ENCODE results near the gene PDE5A. TPM values are rescaled to one million over a fixed set of nuclear protein-coding genes. Genes with fewer than 3 reads are reported as not detected.

The PDE5A gene
- polyA plus RNA-seq, 1 of the 3 experiments (the other 2 are of a cell fraction): 6.4 TPM

- no peaks in the 10 kb centered on the region for H3K9me2 ChIP-seq
- no peaks in the 10 kb centered on the region for H4K20me1 ChIP-seq (ENCODE audit: insufficient read depth)
- no peaks in the 10 kb centered on the region for H3K4me1 ChIP-seq (ENCODE audit: control insufficient read depth in 1 of 2, insufficient read depth in 2 of 2, low read depth in 1 of 2, low read length in 1 of 2)
- H3K79me2 ChIP-seq (ENCODE audit: insufficient read depth): no peaks in the 10 kb centered on the region
- WGBS (ENCODE audit: low lambda C conversion rate): 69% methylated on average over 3 of the region's 3 CpGs
- ChIA-PET CTCF (interaction anchor here (1.0 to 2.2 kb wide), 4 partner anchors 12 to 501 kb away, joined by 3 to 7 read pairs (median 4); no protein-coding TSS in a partner anchor), POLR2A (no interaction called here)
- H3K9ac ChIP-seq: no peak overlapping the region
- no peak for DNase-seq
- no peak overlapping the region for H3K4me2 ChIP-seq
- H3F3A ChIP-seq (replicated peaks; ENCODE audit: insufficient read depth): peaks cover 3% of the 10 kb centered on the region
- TF ChIP-seq USF1 (IDR thresholded peaks at IDR 0.05; ENCODE audit: borderline replicate concordance, low read depth) (no peak), NRF1 (IDR thresholded peaks at IDR 0.05; ENCODE audit: low read depth, low read length) (no peak), MEF2A (IDR thresholded peaks at IDR 0.05; ENCODE audit: borderline replicate concordance, low read depth) (no peak), TEAD4 (IDR thresholded peaks at IDR 0.05; ENCODE audit: borderline replicate concordance, insufficient read depth) (no peak), CHD2 (IDR thresholded peaks at IDR 0.05; ENCODE audit: low read length, partially characterized antibody) (no peak), RFX5 (IDR thresholded peaks at IDR 0.05; ENCODE audit: low read length) (no peak), FOSL2 (IDR thresholded peaks at IDR 0.05; ENCODE audit: borderline replicate concordance, low read depth) (no peak), PBX3 (IDR thresholded peaks at IDR 0.05) (no peak), SMC3 (IDR thresholded peaks at IDR 0.05; ENCODE audit: low read depth, low read length) (no peak), POLR2AphosphoS5 (IDR thresholded peaks at IDR 0.05; ENCODE audit: low read depth, low read length) (no peak), TAF1 (IDR thresholded peaks at IDR 0.05; ENCODE audit: borderline replicate concordance, low read depth, low read length) (no peak), ELF1 (IDR thresholded peaks at IDR 0.05) (no peak), SIN3A (IDR thresholded peaks at IDR 0.05; ENCODE audit: borderline replicate concordance, low read depth, low read length) (no peak), GATA2 (CRISPR knock-in tag; IDR thresholded peaks at IDR 0.05) (no peak)
- no peak overlapping the region for H3K27ac ChIP-seq (ENCODE audit: low read depth in 2 of 2, low read length in 1 of 2)
- H3K9me3 ChIP-seq: peaks cover 7% of the 10 kb centered on the region; the same call in 1 of the 2 replicates
- H3K4me3 ChIP-seq (ENCODE audit: low read depth in 2 of 2, low read length in 1 of 2): no peak overlapping the region
- H3K36me3 ChIP-seq (replicated peaks in 1 of 2; ENCODE audit: control insufficient read depth in 1 of 2, insufficient read depth in 2 of 2, low read length in 1 of 2): peaks cover under 1 to 3% of the 10 kb centered on the region in 2 experiments
- H3K27me3 ChIP-seq (ENCODE audit: insufficient read depth): no peaks in the 10 kb centered on the region
- H2AFZ ChIP-seq (ENCODE audit: low read depth): no peak overlapping the region
Measured at GRCh38 chr4:119489305-119489704, 139.3 kb downstream of the PDE5A start.

- Histone ChIP-seq H3K9me3 (peaks cover 12% of the 10 kb centered on the region; the same call in 1 of the 2 replicates), H2AFZ (ENCODE audit: low read depth) (no peak overlapping the region), H3K79me2 (ENCODE audit: insufficient read depth) (no peaks in the 10 kb centered on the region), H3K9ac (no peak overlapping the region), H3K9me2 (no peaks in the 10 kb centered on the region), H3K36me3 (replicated peaks in 1 of 2; ENCODE audit: control insufficient read depth in 1 of 2, insufficient read depth in 2 of 2, low read length in 1 of 2) (peaks cover 41 to 54% of the 10 kb centered on the region in 2 experiments), H3K4me3 (ENCODE audit: low read depth in 2 of 2, low read length in 1 of 2) (no peak overlapping the region), H3K4me2 (no peak overlapping the region), H3F3A (replicated peaks; ENCODE audit: insufficient read depth) (no peaks in the 10 kb centered on the region), H3K27ac (ENCODE audit: low read depth in 2 of 2, low read length in 1 of 2) (no peak overlapping the region), H3K4me1 (ENCODE audit: control insufficient read depth in 1 of 2, insufficient read depth in 2 of 2, low read depth in 1 of 2, low read length in 1 of 2) (peaks cover 0 to 4% of the 10 kb centered on the region in 2 experiments; a peak in 2 of 4 replicates), H3K27me3 (ENCODE audit: insufficient read depth) (no peaks in the 10 kb centered on the region), H4K20me1 (ENCODE audit: insufficient read depth) (no peaks in the 10 kb centered on the region)
- POLR2A ChIA-PET: no interaction called here
- CTCF ChIA-PET: interaction anchor here (1.5 kb wide), 1 partner anchor 10 kb away, joined by 3 read pairs; no protein-coding TSS in a partner anchor
- no peak for DNase-seq
- WGBS (ENCODE audit: low lambda C conversion rate): 91% methylated on average over 1 of the region's 1 CpG
- TF ChIP-seq GATA2 (CRISPR knock-in tag; IDR thresholded peaks at IDR 0.05) (no peak), YY1 (IDR thresholded peaks at IDR 0.05; ENCODE audit: low read depth) (no peak), MEF2A (IDR thresholded peaks at IDR 0.05; ENCODE audit: borderline replicate concordance, low read depth) (no peak), CTCF (IDR thresholded peaks at IDR 0.05) (no peak), NFIC (IDR thresholded peaks at IDR 0.05; ENCODE audit: borderline replicate concordance) (no peak), EP300 (IDR thresholded peaks at IDR 0.05; ENCODE audit: borderline replicate concordance in 1 of 2, low read depth in 1 of 2, low read length in 1 of 2) (no peak)
Measured at GRCh38 chr4:119480331-119480730, 148.3 kb downstream of the PDE5A start.

Measured in SK-N-SH (cell line).